Endothelial cell of umbilical vein (primary cell): ENCODE data around the gene POLRMT. TPM values are rescaled to one million over a fixed set of nuclear protein-coding genes. Genes with fewer than 3 reads are reported as not detected.
A peak's percentile ranks its signal among the peaks of the same experiment; 100 is the strongest.

Source experiments
- BruUV-seq: library from RNA; stranded (reverse); fragments of 400-500 nt; replicated peaks from 2 replicates; lab custom pipeline; 2021; lab: Mats Ljungman, UMichigan
- CTCF ChIA-PET: fragments of 300-600, 350-600 bp; sonication (Branson Sonifier 250); formaldehyde crosslinking; loops from one replicate; lab custom pipeline; 2021; ENCODE audit warnings: antibody characterized with exemption, inconsistent platforms; lab: Charles Lee
- POLR2A ChIA-PET: fragments of 300-600, 350-600 bp; sonication (Branson Sonifier 250); formaldehyde crosslinking; loops from one replicate; lab custom pipeline; 2021; ENCODE audit warnings: antibody characterized with exemption, inconsistent platforms; lab: Charles Lee
- DNase-seq: peaks from one replicate; pipeline ENCODE4 v3.0.0-alpha.2; 2011; ENCODE audit warnings: low read depth, low spot score
- FAIRE-seq: peaks from 2 replicates; lab custom pipeline; 2011; peaks lifted over from hg19 to GRCh38; lab: Jason Lieb, UNC
- H2AFZ ChIP-seq: 2 replicates; pipeline ENCODE4 v1.6.0; 2012; ENCODE audit warnings: low read depth, low read length, control low read depth, inconsistent platforms
- H3K27ac ChIP-seq: 2 replicates; pipeline ENCODE4 v1.5.1; 2011; ENCODE audit warnings: low read depth, mild to moderate bottlenecking, control low read depth, low read length, moderate library complexity; ENCODE audit not compliant: insufficient read depth
- H3K27me3 ChIP-seq, 2 experiments: 2 replicates each; pipeline versions ENCODE4 v1.6.0 to v1.6.1; 2011; ENCODE audit warnings: low read length in 2 of 2, mixed read lengths in 1 of 2; ENCODE audit not compliant: control insufficient read depth in 2 of 2, insufficient read depth in 2 of 2
- H3K36me3 ChIP-seq, 2 experiments: 2 replicates in 1 of 2; 3 replicates in 1 of 2; pipeline ENCODE4 v1.5.1; 2011; ENCODE audit warnings: low read length in 2 of 2, mild to moderate bottlenecking in 1 of 2, moderate library complexity in 1 of 2; ENCODE audit not compliant: control insufficient read depth in 2 of 2, insufficient read depth in 2 of 2; ENCODE audit errors: extremely low read depth in 1 of 2
- H3K4me1 ChIP-seq: 3 replicates; pipeline ENCODE4 v1.5.1; 2011; ENCODE audit warnings: mild to moderate bottlenecking, low read length; ENCODE audit not compliant: control insufficient read depth, insufficient read depth; ENCODE audit errors: extremely low read depth
- H3K4me2 ChIP-seq: 2 replicates; pipeline ENCODE4 v1.6.1; 2011; ENCODE audit warnings: low read length, control low read depth, mixed read lengths; ENCODE audit not compliant: insufficient read depth
- H3K4me3 ChIP-seq, 3 experiments: fragments of 200-600 bp in 1 of 3; sonication (generic), shearing (Covaris generic) in 1 of 3; replicated peaks in 1 of 3; 2 replicates each; pipeline ENCODE4 v1.5.1; 2011 to 2016; ENCODE audit warnings: control low read depth in 3 of 3, low read length in 3 of 3, mild to moderate bottlenecking in 2 of 3, inconsistent platforms in 1 of 3, low read depth in 1 of 3, moderate library complexity in 1 of 3; ENCODE audit not compliant: insufficient read depth in 1 of 3
- H3K79me2 ChIP-seq: 2 replicates; pipeline ENCODE4 v1.6.0; 2012; ENCODE audit warnings: low read length, inconsistent platforms; ENCODE audit not compliant: control insufficient read depth, insufficient read depth
- H3K9ac ChIP-seq: replicated peaks from 2 replicates; pipeline ENCODE3; 2011; ENCODE audit warnings: low read length, control low read depth; ENCODE audit not compliant: insufficient read depth; ENCODE audit errors: extremely low read depth
- H3K9me1 ChIP-seq: replicated peaks from 3 replicates; pipeline ENCODE4 v1.6.0; 2011; ENCODE audit warnings: mild to moderate bottlenecking, low read length; ENCODE audit not compliant: control insufficient read depth, insufficient read depth; ENCODE audit errors: extremely low read depth
- H3K9me3 ChIP-seq: replicated peaks from 2 replicates; pipeline ENCODE4 v1.5.1; 2012; ENCODE audit warnings: low read length, inconsistent platforms; ENCODE audit not compliant: control insufficient read depth, insufficient read depth
- H4K20me1 ChIP-seq: replicated peaks from 2 replicates; pipeline ENCODE3; 2011; ENCODE audit warnings: mild to moderate bottlenecking, low read length; ENCODE audit not compliant: control insufficient read depth, insufficient read depth; ENCODE audit errors: extremely low read depth
- CTCF ChIP-seq, 2 donors: IDR thresholded peaks; 1 replicate in 1 of 2; 2 replicates in 1 of 2; pipeline ENCODE4 v1.5.1; 2011; ENCODE audit warnings: low read length in 2 of 2, mild to moderate bottlenecking in 2 of 2, moderate library complexity in 2 of 2, control low read depth in 1 of 2, inconsistent platforms in 1 of 2, low read depth in 1 of 2; ENCODE audit not compliant: insufficient read depth in 1 of 2; ENCODE audit errors: extremely low read depth in 1 of 2
- EZH2 ChIP-seq: IDR thresholded peaks from 2 replicates; pipeline ENCODE4 v1.6.1; 2012; ENCODE audit warnings: borderline replicate concordance, low read depth, mild to moderate bottlenecking, moderate library complexity, low read length, inconsistent platforms; ENCODE audit not compliant: severe bottlenecking
- FOS ChIP-seq: IDR thresholded peaks from 2 replicates; pipeline ENCODE4 v1.6.1; 2011; ENCODE audit warnings: mild to moderate bottlenecking, low read length, moderate library complexity, borderline replicate concordance; ENCODE audit not compliant: insufficient read depth
- GATA2 ChIP-seq: IDR thresholded peaks from 2 replicates; pipeline ENCODE4 v1.7.0; 2011; ENCODE audit warnings: low read depth, mild to moderate bottlenecking, moderate library complexity, mixed read lengths, low read length; ENCODE audit not compliant: insufficient read length, insufficient read depth
- JUN ChIP-seq: IDR thresholded peaks from 2 replicates; pipeline ENCODE4 v1.6.1; 2011; ENCODE audit warnings: borderline replicate concordance, low read depth; ENCODE audit not compliant: insufficient read length, insufficient read depth
- MAX ChIP-seq: IDR thresholded peaks from 2 replicates; pipeline ENCODE4 v1.6.1; 2011; ENCODE audit not compliant: insufficient read depth, insufficient read length
- MYC ChIP-seq: IDR thresholded peaks from one replicate; pipeline ENCODE4 v1.6.1; 2011; ENCODE audit warnings: mild to moderate bottlenecking, low read depth, low read length
- POLR2A ChIP-seq: IDR thresholded peaks from 2 replicates; pipeline ENCODE4 v1.6.1; 2012; ENCODE audit warnings: low read depth, mild to moderate bottlenecking, control low read depth, low read length
- POLR2AphosphoS5 ChIP-seq: IDR thresholded peaks from 2 replicates; pipeline ENCODE4 v1.6.1; 2012; ENCODE audit warnings: low read depth, mild to moderate bottlenecking, control low read depth, low read length, moderate library complexity; ENCODE audit not compliant: insufficient read depth
- dilution Hi-C: fragments of 300-500 bp; cut with MboI; formaldehyde crosslinking; loops from one replicate; pipeline ENCODE4 v1.15.0; 2019; ENCODE audit warnings: low sequenced_read_pairs; ENCODE audit not compliant: extremely low pct_ligation_motif_present
- intact Hi-C: fragments of 100-400 bp; cut with micrococcal nuclease; formaldehyde crosslinking; loops from one replicate; pipeline ENCODE4 v1.10.0; 2022
- polyA plus RNA-seq, 4 experiments: library from polyadenylated mRNA; depleted of rRNA in 3 of 4; stranded (reverse) in 3 of 4; unstranded in 1 of 4; fragments of >200 nt; gene quantifications; 2 replicates each; pipeline versions ENCODE4 v1.2.1 to v1.2.3, GENCODE V29; 2011 to 2012; ENCODE audit warnings: missing spikeins in 1 of 4
- total RNA-seq: library from RNA; stranded (reverse); gene quantifications from 2 replicates; pipeline ENCODE4 v1.2.3, GENCODE V29; 2021

The POLRMT gene
- total and polyA plus RNA-seq, 2 donors (not counting 3 experiments of a cell fraction or from before 2014, with no cell fraction given), result 38.9 to 50.6 TPM

GRCh38 chr19:664913-665443 lies 31.6 kb upstream of the POLRMT start:
- H3K79me2 ChIP-seq, result peaks cover 30% of the 10 kb centered on the region
- peaks cover 19% of the 10 kb centered on the region for H3K4me1 ChIP-seq
- intact Hi-C loops, result loop anchor here (1.0 kb wide), 1 partner anchor 69 kb away; no protein-coding TSS in a partner anchor
- DNase-seq (peak; percentile 83), FAIRE-seq (peak; percentile 88)
- H3K27ac ChIP-seq, result no peak overlapping the region
- H3K9me3 ChIP-seq, result no peaks in the 10 kb centered on the region
- dilution Hi-C loops, result no loop called here
- H3K36me3 ChIP-seq, result no peaks in the 10 kb centered on the region
- ChIA-PET POLR2A (no interaction called here), CTCF (interaction anchor here (1.0 to 3.8 kb wide), 3 partner anchors 67 to 72 kb away, joined by 4 to 49 read pairs (median 7); no protein-coding TSS in a partner anchor)
- H3K4me3 ChIP-seq, result no peak overlapping the region
- TF ChIP-seq JUN (no peak), MYC (no peak), EZH2 (no peak), GATA2 (no peak), POLR2AphosphoS5 (no peak), CTCF (IDR thresholded peaks at IDR 0.05; ENCODE audit: extremely low read depth in 1 of 2, insufficient read depth in 1 of 2, low read depth in 1 of 2, low read length in 2 of 2) (peak; percentile 78 to 93), MAX (peak; percentile 36), POLR2A (no peak), FOS (no peak)
- H4K20me1 ChIP-seq, result no peaks in the 10 kb centered on the region
- no peaks in the 10 kb centered on the region for H3K9me1 ChIP-seq
- no peak overlapping the region for H3K9ac ChIP-seq
- H3K27me3 ChIP-seq, result no peaks in the 10 kb centered on the region
- no peak overlapping the region for H3K4me2 ChIP-seq
- BruUV-seq, result no TSS peak
- peak overlapping the region; percentile 95 for H2AFZ ChIP-seq
